Activated CD4-positive, alpha-beta memory T cell treated with anti-CD3 and anti-CD28 coated beads, Interleukin-2, amount 10 ng/mL, durations not matched to agents 7 days and 5 days (primary cell): ENCODE measurements around the gene PPA2. TPM values are rescaled to one million over a fixed set of nuclear protein-coding genes. Genes with fewer than 3 reads are reported as not detected.
"Not testable (repeated sequence)": the region's sequence is repeated elsewhere in the genome, so short reads cannot be mapped to it uniquely, and the experiment has no call there.

Source experiments
- CTCF ChIA-PET: fragments of 350-600 bp; sonication (Branson Sonifier 250); formaldehyde crosslinking; loops from one replicate; lab custom pipeline; 2021; ENCODE audit warnings: antibody characterized with exemption, inconsistent platforms; lab: Charles Lee
- POLR2A ChIA-PET: fragments of 350-600 bp; sonication (Branson Sonifier 250); formaldehyde crosslinking; loops from one replicate; lab custom pipeline; 2021; ENCODE audit warnings: antibody characterized with exemption; lab: Charles Lee
- DNase-seq: peaks from one replicate; pipeline ENCODE4 v3.0.0-alpha.2; 2020
- H3K27ac Mint-ChIP-seq: one replicate; pipeline ENCODE4 v1.8.0; 2021; ENCODE audit warnings: mild to moderate bottlenecking, mixed read lengths
- H3K27me3 Mint-ChIP-seq: one replicate; pipeline ENCODE4 v1.8.0; 2021; ENCODE audit warnings: mixed read lengths
- H3K36me3 Mint-ChIP-seq: one replicate; pipeline ENCODE4 v1.8.0; 2021; ENCODE audit warnings: low read depth, mixed read lengths
- H3K4me1 Mint-ChIP-seq: one replicate; pipeline ENCODE4 v1.8.0; 2021; ENCODE audit warnings: mixed read lengths
- H3K4me3 Mint-ChIP-seq: one replicate; pipeline ENCODE4 v1.8.0; 2021; ENCODE audit warnings: mild to moderate bottlenecking, mixed read lengths
- H3K9me3 Mint-ChIP-seq: one replicate; pipeline ENCODE4 v1.8.0; 2021; ENCODE audit warnings: mixed read lengths
- total RNA-seq, 2 experiments: library from RNA; stranded (reverse); gene quantifications; one replicate each; pipeline ENCODE4 v1.2.3, GENCODE V29; 2021

The PPA2 gene
- total RNA-seq, 2 experiments from 2014 or later, result 54.6 to 61.0 TPM

- Mint-ChIP-seq H3K4me3 (no peak overlapping the region), H3K9me3 (peaks cover 1% of the 10 kb centered on the region), H3K4me1 (peaks cover 2% of the 10 kb centered on the region), H3K36me3 (peaks cover 40% of the 10 kb centered on the region), H3K27ac (no peak overlapping the region), H3K27me3 (no peaks in the 10 kb centered on the region)
- CTCF ChIA-PET, result no interaction called here
- POLR2A ChIA-PET, result no interaction called here
- DNase-seq, result no peak
Observed at GRCh38 chr4:105417624-105418023, 56.2 kb downstream of the PPA2 start.

GRCh38 chr4:105415281-105415744 lies 58.5 kb downstream of the PPA2 start:
- CTCF ChIA-PET, result no interaction called here
- Mint-ChIP-seq H3K27ac (no peak overlapping the region), H3K4me3 (no peak overlapping the region), H3K4me1 (no peaks in the 10 kb centered on the region), H3K36me3 (peaks cover 46% of the 10 kb centered on the region), H3K27me3 (no peaks in the 10 kb centered on the region), H3K9me3 (peaks cover 13% of the 10 kb centered on the region)
- POLR2A ChIA-PET, result no interaction called here
- DNase-seq, result no peak

- CTCF ChIA-PET, result no interaction called here
- Mint-ChIP-seq H3K4me1 (no peaks in the 10 kb centered on the region), H3K27me3 (no peaks in the 10 kb centered on the region), H3K36me3 (peaks cover 52% of the 10 kb centered on the region), H3K27ac (no peak overlapping the region), H3K4me3 (no peak overlapping the region), H3K9me3 (peaks cover 18% of the 10 kb centered on the region)
- POLR2A ChIA-PET, result no interaction called here
- no peak for DNase-seq
Observed at GRCh38 chr4:105414316-105414715, 59.5 kb downstream of the PPA2 start.

- H3K4me1 Mint-ChIP-seq, DNase-seq, H3K27me3 Mint-ChIP-seq, POLR2A ChIA-PET, CTCF ChIA-PET, H3K27ac Mint-ChIP-seq, H3K4me3 Mint-ChIP-seq: not testable (repeated sequence)
- Mint-ChIP-seq H3K9me3 (peaks cover 20% of the 10 kb centered on the region), H3K36me3 (peaks cover 56% of the 10 kb centered on the region)
Observed at GRCh38 chr4:105409135-105409534, 64.7 kb downstream of the PPA2 start.

DNA sequence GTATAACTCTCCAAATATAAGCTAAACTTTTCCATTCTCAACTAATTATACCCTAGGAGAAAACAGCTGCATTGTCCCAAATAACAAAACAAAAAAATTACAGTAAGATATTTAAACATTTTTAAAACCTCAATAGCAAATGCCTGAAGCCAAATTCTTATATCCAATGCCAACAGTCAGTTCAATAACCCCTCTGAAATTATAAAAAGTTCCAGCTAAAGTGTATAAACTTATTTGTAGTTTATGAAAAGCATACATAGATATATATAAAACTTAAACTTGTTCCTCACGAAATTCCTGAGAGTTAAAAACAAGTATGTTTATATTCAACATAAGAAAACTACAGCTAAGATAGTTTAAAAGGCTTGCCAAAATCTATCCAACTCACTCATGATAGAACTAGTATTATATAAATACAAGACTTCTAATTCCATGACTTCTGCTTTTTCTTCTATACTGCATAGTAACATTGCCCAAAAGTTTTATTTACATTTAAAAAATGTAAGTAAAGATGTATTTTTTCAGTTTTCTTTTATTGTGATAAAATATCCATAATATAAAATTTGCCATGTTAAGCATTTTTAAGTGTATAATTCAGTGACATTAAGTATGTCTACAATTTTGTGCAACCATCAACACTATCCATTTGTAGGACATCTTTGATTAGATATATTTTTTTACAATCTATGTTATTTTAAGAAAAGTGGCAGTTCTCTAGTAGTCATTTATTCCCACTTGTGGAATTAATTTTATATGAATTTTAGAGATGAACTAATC lies 72.8 kb downstream of the PPA2 start:
- Mint-ChIP-seq H3K4me1 (no peaks in the 10 kb centered on the region), H3K36me3 (peaks cover 20% of the 10 kb centered on the region), H3K27me3 (no peaks in the 10 kb centered on the region), H3K9me3 (no peaks in the 10 kb centered on the region), H3K4me3 (no peak overlapping the region), H3K27ac (no peak overlapping the region)
- ChIA-PET POLR2A (no interaction called here), CTCF (no interaction called here)
- DNase-seq, result no peak

DNA sequence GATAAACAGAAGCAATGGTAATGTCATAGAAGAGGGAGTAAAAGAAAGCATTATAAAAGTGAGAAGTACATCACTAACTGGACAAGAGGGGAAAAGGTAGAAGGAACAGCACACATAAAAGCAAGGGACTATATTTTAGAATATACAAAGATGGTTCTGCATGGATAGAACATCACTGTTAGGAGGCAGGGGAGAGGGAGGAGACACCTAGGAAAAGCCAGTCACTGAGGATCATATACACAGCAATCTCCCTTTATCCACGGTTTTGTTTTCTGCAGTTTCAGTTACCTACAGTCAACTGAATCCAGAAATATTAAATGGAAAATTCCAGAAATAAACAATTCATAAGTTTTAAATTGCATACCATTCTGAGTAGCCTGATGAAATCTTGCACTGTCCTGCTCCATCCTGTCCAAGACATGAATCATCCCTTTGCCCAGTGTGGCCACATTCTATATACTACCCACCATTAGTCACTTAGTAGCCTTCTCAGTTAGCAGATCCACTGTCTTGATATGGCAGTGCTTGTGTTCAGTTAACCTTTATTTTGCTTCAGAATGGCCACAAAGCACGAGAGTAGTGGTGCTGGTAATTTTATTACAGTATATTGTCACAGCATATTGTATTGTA lies 74.2 kb downstream of the PPA2 start:
- no peak overlapping the region for H3K4me3 Mint-ChIP-seq
- peaks cover 15% of the 10 kb centered on the region for H3K36me3 Mint-ChIP-seq
- no peaks in the 10 kb centered on the region for H3K27me3 Mint-ChIP-seq
- ChIA-PET CTCF (no interaction called here), POLR2A (no interaction called here)
- no peaks in the 10 kb centered on the region for H3K4me1 Mint-ChIP-seq
- DNase-seq, result no peak
- no peaks in the 10 kb centered on the region for H3K9me3 Mint-ChIP-seq
- H3K27ac Mint-ChIP-seq, result no peak overlapping the region

GRCh38 chr4:105392858-105393257 lies 81.0 kb downstream of the PPA2 start:
- no peaks in the 10 kb centered on the region for H3K27me3 Mint-ChIP-seq
- CTCF ChIA-PET, result no interaction called here
- H3K36me3 Mint-ChIP-seq, result peaks cover 26% of the 10 kb centered on the region
- DNase-seq, result no peak
- H3K9me3 Mint-ChIP-seq, result no peaks in the 10 kb centered on the region
- no peak overlapping the region for H3K4me3 Mint-ChIP-seq
- H3K27ac Mint-ChIP-seq, result no peak overlapping the region
- POLR2A ChIA-PET, result no interaction called here
- H3K4me1 Mint-ChIP-seq, result no peaks in the 10 kb centered on the region

DNA sequence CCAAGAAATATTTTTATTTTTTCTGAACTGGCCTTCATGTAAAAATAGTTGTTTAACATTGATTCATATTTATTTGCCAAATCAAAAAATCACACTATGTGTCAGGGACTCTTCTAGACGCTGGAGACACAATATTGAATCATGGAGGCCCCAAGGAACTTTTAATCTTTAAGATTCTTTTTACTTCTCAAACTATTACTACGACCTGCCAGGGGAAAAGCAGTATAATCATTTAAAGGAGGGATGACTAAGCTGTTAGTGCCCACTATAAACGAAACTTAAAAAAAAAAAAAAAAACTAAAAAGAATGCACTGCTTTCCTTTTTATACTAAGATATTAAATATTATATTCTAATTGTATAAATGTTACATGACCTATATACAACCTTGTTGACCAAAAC lies 84.7 kb downstream of the PPA2 start:
- Mint-ChIP-seq H3K4me1 (no peaks in the 10 kb centered on the region), H3K27me3 (no peaks in the 10 kb centered on the region), H3K36me3 (peaks cover 40% of the 10 kb centered on the region), H3K4me3 (no peak overlapping the region), H3K27ac (no peak overlapping the region), H3K9me3 (no peaks in the 10 kb centered on the region)
- ChIA-PET POLR2A (no interaction called here), CTCF (no interaction called here)
- DNase-seq, result no peak

DNA sequence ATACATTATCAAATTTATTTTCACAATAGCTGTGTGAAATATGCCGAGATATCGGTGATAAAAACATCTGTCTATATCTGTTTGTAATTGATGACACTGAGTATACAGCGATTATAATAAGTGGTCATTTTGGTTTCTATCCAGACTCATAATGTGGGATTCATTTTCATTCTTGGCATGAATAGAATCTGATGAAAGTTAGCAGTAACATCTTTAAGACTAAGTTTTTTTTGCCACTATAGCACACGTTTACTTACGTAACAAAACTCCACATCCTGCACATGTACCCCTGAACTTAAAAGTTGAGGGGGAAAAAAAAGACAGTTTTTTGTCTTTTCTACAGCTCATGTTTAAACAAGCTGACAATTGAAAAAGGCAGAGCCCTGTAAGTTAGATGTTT lies 86.4 kb downstream of the PPA2 start:
- H3K27ac Mint-ChIP-seq, result no peak overlapping the region
- H3K4me1 Mint-ChIP-seq, result no peaks in the 10 kb centered on the region
- ChIA-PET POLR2A (no interaction called here), CTCF (no interaction called here)
- H3K4me3 Mint-ChIP-seq, result no peak overlapping the region
- H3K27me3 Mint-ChIP-seq, result no peaks in the 10 kb centered on the region
- H3K9me3 Mint-ChIP-seq, result no peaks in the 10 kb centered on the region
- no peak for DNase-seq
- H3K36me3 Mint-ChIP-seq, result peaks cover 50% of the 10 kb centered on the region

DNA sequence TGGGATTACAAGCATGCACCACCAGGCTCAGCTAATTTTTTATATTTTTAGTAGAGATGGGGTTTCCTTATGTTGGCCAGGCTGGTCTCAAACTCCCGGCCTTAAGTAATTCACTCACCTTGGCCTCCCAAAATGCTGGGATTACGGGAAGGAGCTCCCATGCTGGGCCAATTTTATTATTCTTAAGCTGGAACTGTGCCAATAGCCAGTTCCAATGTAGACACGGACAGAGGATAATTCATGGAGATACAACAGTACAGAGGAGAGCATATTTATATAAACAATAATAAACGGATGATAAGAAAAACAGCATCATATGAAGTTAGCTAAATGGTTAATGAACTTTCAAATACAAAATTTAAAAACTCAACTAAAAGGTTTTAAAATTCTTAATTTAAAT lies 87.8 kb downstream of the PPA2 start:
- ChIA-PET POLR2A (no interaction called here), CTCF (no interaction called here)
- Mint-ChIP-seq H3K4me1 (no peaks in the 10 kb centered on the region), H3K9me3 (no peaks in the 10 kb centered on the region), H3K36me3 (peaks cover 49% of the 10 kb centered on the region), H3K27me3 (no peaks in the 10 kb centered on the region), H3K27ac (no peak overlapping the region), H3K4me3 (no peak overlapping the region)
- DNase-seq, result no peak

DNA sequence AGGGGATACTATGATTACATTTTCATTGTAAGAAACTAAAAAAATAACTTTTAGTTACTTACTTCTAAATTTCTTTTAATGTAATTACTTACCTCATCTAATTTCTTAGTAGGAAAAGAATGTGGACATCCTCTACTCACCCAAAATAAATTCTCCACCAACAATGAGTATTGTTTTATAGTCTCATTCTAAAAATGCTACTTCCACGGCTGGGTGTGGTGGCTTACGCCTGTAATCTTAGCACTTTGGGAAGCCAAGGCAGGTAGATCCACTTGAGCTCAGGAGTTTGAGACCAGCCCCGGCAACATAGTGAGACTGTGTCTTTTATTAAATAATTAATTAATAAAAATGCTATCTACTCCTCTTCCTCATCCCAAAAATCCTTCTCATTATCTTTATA lies 99.8 kb downstream of the PPA2 start:
- ChIA-PET POLR2A (no interaction called here), CTCF (no interaction called here)
- H3K9me3 Mint-ChIP-seq, result no peaks in the 10 kb centered on the region
- no peak for DNase-seq
- H3K36me3 Mint-ChIP-seq, result peaks cover 6% of the 10 kb centered on the region
- H3K27ac Mint-ChIP-seq, result no peak overlapping the region
- no peak overlapping the region for H3K4me3 Mint-ChIP-seq
- H3K27me3 Mint-ChIP-seq, result no peaks in the 10 kb centered on the region
- H3K4me1 Mint-ChIP-seq, result no peaks in the 10 kb centered on the region

GRCh38 chr4:105373324-105373723 lies 100.5 kb downstream of the PPA2 start:
- H3K36me3 Mint-ChIP-seq, result peaks cover 10% of the 10 kb centered on the region

GRCh38 chr4:105369988-105370387 lies 103.9 kb downstream of the PPA2 start:
- ChIA-PET CTCF (no interaction called here), POLR2A (no interaction called here)
- Mint-ChIP-seq H3K27me3 (no peaks in the 10 kb centered on the region), H3K27ac (no peak overlapping the region), H3K36me3 (peaks cover 40% of the 10 kb centered on the region), H3K4me3 (no peak overlapping the region), H3K9me3 (peaks cover 17% of the 10 kb centered on the region), H3K4me1 (no peaks in the 10 kb centered on the region)
- DNase-seq, result no peak

More at GRCh38 chr4:105373324-105373723, 100.5 kb downstream of the PPA2 start:
- ChIA-PET CTCF (no interaction called here), POLR2A (no interaction called here)
- DNase-seq, result no peak
- Mint-ChIP-seq H3K4me1 (no peaks in the 10 kb centered on the region), H3K27me3 (no peaks in the 10 kb centered on the region), H3K27ac (no peak overlapping the region), H3K4me3 (no peak overlapping the region), H3K9me3 (no peaks in the 10 kb centered on the region)

GRCh38 chr4:105361053-105361452 lies 112.8 kb downstream of the PPA2 start:
- ChIA-PET POLR2A (no interaction called here), CTCF (no interaction called here)
- no peaks in the 10 kb centered on the region for H3K27me3 Mint-ChIP-seq

More at GRCh38 chr4:105361053-105361452, 112.8 kb downstream of the PPA2 start:
- DNase-seq, result no peak
- no peak overlapping the region for H3K4me3 Mint-ChIP-seq
- H3K4me1 Mint-ChIP-seq, result no peaks in the 10 kb centered on the region
- H3K27ac Mint-ChIP-seq, result no peak overlapping the region
- peaks cover 21% of the 10 kb centered on the region for H3K36me3 Mint-ChIP-seq
- peaks cover 15% of the 10 kb centered on the region for H3K9me3 Mint-ChIP-seq
